HG03039 (cell line): ENCODE measurements around the gene TPSAB1.
"Not testable (repeated sequence)": the region's sequence is repeated elsewhere in the genome, so short reads cannot be mapped to it uniquely, and the experiment has no call there.

Experiments
- ATAC-seq: cut with Tn5 transposase; IDR thresholded peaks from one replicate; pipeline ENCODE4 v1.9.1; 2021; ENCODE audit warnings: mild to moderate bottlenecking, moderate library complexity; ENCODE audit not compliant: unreplicated experiment

Gene TPSAB1

GRCh38 chr16:1222553-1223354 lies 17.8 kb upstream of the TPSAB1 start:
- ATAC-seq: no peak

- no peak for ATAC-seq
Observed at GRCh38 chr16:1223355-1224214, 16.9 kb upstream of the TPSAB1 start.

GRCh38 chr16:1224558-1224957 lies 15.9 kb upstream of the TPSAB1 start:
- ATAC-seq: no peak

GRCh38 chr16:1225051-1225451 lies 15.5 kb upstream of the TPSAB1 start, which contains the start of gene TPSG1:
Gene TPSG1, minus strand, starts transcription at chr16:1225268. Its CDS starts 16 bp downstream, at chr16:1225252.
- ATAC-seq: no peak

- not testable (repeated sequence) for ATAC-seq
Observed at GRCh38 chr16:1225728-1226311, 14.7 kb upstream of the TPSAB1 start.

- not testable (repeated sequence) for ATAC-seq
Observed at GRCh38 chr16:1226692-1227091, 13.8 kb upstream of the TPSAB1 start.

GRCh38 chr16:1228227-1228626 lies 12.3 kb upstream of the TPSAB1 start:
- not testable (repeated sequence) for ATAC-seq

GRCh38 chr16:1229476-1229875 lies 11.0 kb upstream of the TPSAB1 start:
- ATAC-seq: not testable (repeated sequence)

- ATAC-seq: not testable (repeated sequence)
Observed at GRCh38 chr16:1230084-1230470, 10.4 kb upstream of the TPSAB1 start, which contains the start of gene TPSB2. Gene TPSB2, minus strand, starts transcription at chr16:1230184. Its CDS starts 233 bp downstream, at chr16:1229951.

- not testable (repeated sequence) for ATAC-seq
Observed at GRCh38 chr16:1230471-1231212, 9.9 kb upstream of the TPSAB1 start.

GRCh38 chr16:1231301-1231700 lies 9.2 kb upstream of the TPSAB1 start:
- not testable (repeated sequence) for ATAC-seq

GRCh38 chr16:1232049-1232748 lies 8.3 kb upstream of the TPSAB1 start:
- not testable (repeated sequence) for ATAC-seq

- ATAC-seq: not testable (repeated sequence)
Observed at GRCh38 chr16:1236659-1237058, 3.8 kb upstream of the TPSAB1 start.

- no peak for ATAC-seq
Observed at GRCh38 chr16:1237990-1238389, 2.5 kb upstream of the TPSAB1 start.

- not testable (repeated sequence) for ATAC-seq
Observed at GRCh38 chr16:1238909-1239308, 1.6 kb upstream of the TPSAB1 start.

- ATAC-seq: not testable (repeated sequence)
Observed at GRCh38 chr16:1239575-1239974, 930 bp upstream of the TPSAB1 start.

- not testable (repeated sequence) for ATAC-seq
Observed at GRCh38 chr16:1241081-1241480, 576 bp downstream of the TPSAB1 start.

- ATAC-seq: not testable (repeated sequence)
Observed at GRCh38 chr16:1243363-1243762, 2.9 kb downstream of the TPSAB1 start.

GRCh38 chr16:1243907-1244850 lies 3.7 kb downstream of the TPSAB1 start:
- not testable (repeated sequence) for ATAC-seq
